K562 (cell line): ENCODE data around the gene LPAR5. TPM values are rescaled to one million over a fixed set of nuclear protein-coding genes. Genes with fewer than 3 reads are reported as not detected.
A peak's percentile ranks its signal among the peaks of the same experiment; 100 is the strongest.

ENCODE experiments used
- ATAC-seq: fragments of 200-7000 bp; cut with Tn5 transposase; 3 replicates; pipeline ENCODE4 v1.9.1; 2020; ENCODE audit warnings: moderate library complexity
- BruUV-seq: library from RNA; stranded (reverse); fragments of 400-500 nt; replicated peaks from 2 replicates; lab custom pipeline; 2021; lab: Mats Ljungman, UMichigan
- CTCF ChIA-PET: fragments of 300-600 bp; formaldehyde crosslinking; extraction: SDS; loops from one replicate; lab custom pipeline; 2021; ENCODE audit warnings: low intra/inter-chr PET ratio; lab: Yijun Ruan, JAX
- POLR2A ChIA-PET: fragments of 300-600, 350-650 bp; sonication (Branson Sonifier 250); formaldehyde crosslinking; extraction: SDS; loops from one replicate; lab custom pipeline; 2021; ENCODE audit warnings: antibody characterized with exemption, inconsistent platforms; lab: Yijun Ruan, JAX
- DNase-seq, 4 experiments: peaks; one replicate each; pipeline versions ENCODE4 v3.0.0 to v3.0.0-alpha.2; 2011 to 2018; ENCODE audit warnings: low spot score in 3 of 4, mixed read lengths in 3 of 4; ENCODE audit errors: extremely low read depth in 1 of 4
- FAIRE-seq: peaks from 2 replicates; lab custom pipeline; 2011; peaks lifted over from hg19 to GRCh38; lab: Jason Lieb, UNC
- H2AFZ ChIP-seq: 2 replicates; pipeline ENCODE4 v1.6.0; 2011; ENCODE audit warnings: low read depth, low read length, control low read depth, inconsistent platforms
- H3K27ac ChIP-seq: fragments of 200-600 bp; 3 replicates; pipeline ENCODE4 v1.8.0; 2011; ENCODE audit warnings: low read depth, mild to moderate bottlenecking, control low read depth, inconsistent platforms, low read length, moderate library complexity, mixed read lengths; ENCODE audit errors: extremely low read depth
- H3K27me3 ChIP-seq, 2 experiments: fragments of 300-600 bp in 1 of 2; 2 replicates in 1 of 2; 3 replicates in 1 of 2; pipeline versions ENCODE4 v1.6.0 to v1.8.0; 2011; ENCODE audit warnings: inconsistent platforms in 2 of 2, low read length in 2 of 2, mild to moderate bottlenecking in 1 of 2, mixed read lengths in 1 of 2, moderate library complexity in 1 of 2; ENCODE audit not compliant: control insufficient read depth in 2 of 2, insufficient read depth in 2 of 2
- H3K36me3 ChIP-seq: fragments of 300-600 bp; 3 replicates; pipeline ENCODE4 v1.8.0; 2011; ENCODE audit warnings: mild to moderate bottlenecking, low read length, inconsistent platforms; ENCODE audit not compliant: control insufficient read depth, insufficient read depth
- H3K4me1 ChIP-seq, 2 experiments: fragments of 200-600 bp in 1 of 2; replicated peaks in 1 of 2; 2 replicates in 1 of 2; 3 replicates in 1 of 2; pipeline versions ENCODE4 v1.5.1 to v1.8.0; 2011; ENCODE audit warnings: inconsistent platforms in 2 of 2, low read length in 2 of 2, mild to moderate bottlenecking in 1 of 2, mixed read lengths in 1 of 2, moderate library complexity in 1 of 2; ENCODE audit not compliant: control insufficient read depth in 2 of 2, insufficient read depth in 2 of 2
- H3K4me2 ChIP-seq: 2 replicates; pipeline ENCODE4 v1.6.1; 2011; ENCODE audit warnings: low read length, control low read depth, inconsistent platforms, mixed read lengths; ENCODE audit not compliant: insufficient read depth
- H3K4me3 ChIP-seq: fragments of 200-600 bp; sonication (generic), shearing (Covaris generic); 2 replicates; pipeline ENCODE4 v1.5.1; 2016; ENCODE audit warnings: control low read depth, inconsistent platforms
- H3K79me2 ChIP-seq: fragments of 200-600 bp; 3 replicates; pipeline ENCODE4 v1.8.0; 2011; ENCODE audit warnings: low read length, inconsistent platforms; ENCODE audit not compliant: control insufficient read depth, insufficient read depth
- H3K9ac ChIP-seq, 2 experiments: 2 replicates each; pipeline versions ENCODE4 v1.6.0 to v1.6.1; 2011; ENCODE audit warnings: low read depth in 2 of 2, low read length in 2 of 2, control low read depth in 1 of 2, inconsistent platforms in 1 of 2, mild to moderate bottlenecking in 1 of 2, mixed read lengths in 1 of 2; ENCODE audit not compliant: insufficient read depth in 1 of 2
- H3K9me1 ChIP-seq: one replicate; pipeline ENCODE4 v1.6.0; 2011; ENCODE audit warnings: inconsistent platforms, mild to moderate bottlenecking, low read length, moderate library complexity; ENCODE audit not compliant: control insufficient read depth, insufficient read depth
- H3K9me3 ChIP-seq: replicated peaks from 2 replicates; pipeline ENCODE4 v1.5.1; 2011; ENCODE audit warnings: low read depth, low read length, inconsistent platforms; ENCODE audit not compliant: control insufficient read depth, insufficient read depth
- H4K20me1 ChIP-seq: replicated peaks from 2 replicates; pipeline ENCODE4 v1.6.1; 2011; ENCODE audit warnings: low read length, inconsistent platforms, mixed read lengths; ENCODE audit not compliant: control insufficient read depth, insufficient read depth
- CREM ChIP-seq: IDR thresholded peaks from 2 replicates; pipeline ENCODE4 v1.6.1; 2014; ENCODE audit warnings: antibody characterized with exemption, low read depth
- EGR1 ChIP-seq: fragments of 450-650 bp; conservative IDR thresholded peaks from 2 replicates; pipeline ENCODE4 v1.6.1; 2017; ENCODE audit warnings: mild to moderate bottlenecking
- FIP1L1 ChIP-seq: fragments of 200-400 bp; formaldehyde crosslinking; IDR thresholded peaks from 2 replicates; pipeline ENCODE4 v1.6.1; 2018; ENCODE audit warnings: mild to moderate bottlenecking, low read depth, low read length; ENCODE audit not compliant: poor library complexity, severe bottlenecking
- MTA2 ChIP-seq: fragments of 450-650 bp; IDR thresholded peaks from 2 replicates; pipeline ENCODE4 v1.6.1; 2016; ENCODE audit warnings: low read depth
- RAD21 ChIP-seq, 2 experiments: fragments of 250-450 bp in 1 of 2; fragments of 450-650 bp in 1 of 2; sonication (Bioruptor Pico) in 1 of 2; formaldehyde crosslinking in 1 of 2; IDR thresholded peaks in 1 of 2; conservative IDR thresholded peaks in 1 of 2; 2 replicates each; pipeline versions ENCODE4 v1.4.0 to v1.8.0; 2020 to 2022; ENCODE audit warnings: mild to moderate bottlenecking in 2 of 2, moderate library complexity in 1 of 2
- RNF219 ChIP-seq: fragments of 250-450 bp; sonication (Bioruptor Pico); IDR thresholded peaks from 2 replicates; pipeline ENCODE4 v1.5.0; 2022; ENCODE audit warnings: mild to moderate bottlenecking
- TEAD1 ChIP-seq, 2 experiments: fragments of 450-650 bp in 1 of 2; sonication (generic) in 1 of 2; formaldehyde crosslinking; IDR thresholded peaks; 2 replicates each; pipeline versions ENCODE4 v1.4.0 to v1.8.0; 2020 to 2022; ENCODE audit warnings: mild to moderate bottlenecking in 2 of 2, missing genetic modification reagents in 1 of 2
- U2AF2 ChIP-seq: fragments of 200-400 bp; formaldehyde crosslinking; optimal IDR thresholded peaks from 2 replicates; pipeline ENCODE3; 2017; ENCODE audit warnings: low read depth, mild to moderate bottlenecking, low read length
- ZBTB33 ChIP-seq: sonication (generic); formaldehyde crosslinking; IDR thresholded peaks from 2 replicates; pipeline ENCODE4 v1.8.1; 2023; ENCODE audit warnings: mild to moderate bottlenecking, missing genetic modification reagents
- ZBTB7A ChIP-seq: IDR thresholded peaks from 2 replicates; pipeline ENCODE4 v1.6.1; 2011; ENCODE audit warnings: low read depth, mild to moderate bottlenecking, low read length, moderate library complexity, borderline replicate concordance; ENCODE audit not compliant: control insufficient read depth
- WGBS: fragments of 100-300 bp; shearing (Covaris generic); methylation state at CpG from one replicate; pipeline ENCODE4 v1.1.6; 2016; ENCODE audit warnings: low coverage, mixed read lengths; ENCODE audit not compliant: insufficient coverage; ENCODE audit errors: missing lambda C conversion rate; 5-methylcytosine and 5-hydroxymethylcytosine counted together
- in situ Hi-C: fragments of 300-500 bp; cut with MboI; formaldehyde crosslinking; loops from 4 replicates; pipeline ENCODE4 v1.15.0; 2018; ENCODE audit warnings: inconsistent platforms, mixed read lengths
- intact Hi-C: fragments of 100-400 bp; cut with micrococcal nuclease; formaldehyde crosslinking; loops from 2 replicates; pipeline ENCODE4 v1.14.2; 2022
- polyA plus RNA-seq, 8 experiments: library from polyadenylated mRNA; depleted of rRNA in 4 of 8; stranded (reverse) in 5 of 8; unstranded in 3 of 8; fragments of >200 nt; fragmentation: Nextera tagmentation in 2 of 8; fragmentation: Illumina TruSeq in 1 of 8; extraction: Ambion mirVana in 2 of 8; extraction: Trizol in 1 of 8; gene quantifications; 2 replicates each; pipeline versions ENCODE4 v1.2.1 to v1.2.3, GENCODE V29; 2011 to 2014; ENCODE audit warnings: inconsistent platforms in 1 of 8, missing spikeins in 1 of 8
- total RNA-seq, 7 experiments: library from RNA; depleted of rRNA in 6 of 7; stranded (reverse); fragments of >200 nt in 6 of 7; fragmentation: Illumina TruSeq in 2 of 7; extraction: Trizol in 2 of 7; gene quantifications; 2 replicates each; pipeline versions ENCODE4 v1.2.1 to v1.2.3, GENCODE V29; 2011 to 2021; ENCODE audit warnings: low replicate concordance in 1 of 7
- TF ChIP-seq, protein P1 (sequence below): fragments of 450-650 bp; formaldehyde crosslinking; IDR thresholded peaks from 2 replicates; pipeline ENCODE4 v1.4.0; 2020; ENCODE audit warnings: mild to moderate bottlenecking, moderate library complexity
- TF ChIP-seq, protein P2 (sequence below), 3 experiments: IDR thresholded peaks in 2 of 3; conservative IDR thresholded peaks in 1 of 3; 2 replicates each; pipeline ENCODE4 v1.5.1; 2011 to 2012; ENCODE audit warnings: low read length in 3 of 3, mild to moderate bottlenecking in 3 of 3, control low read depth in 2 of 3, improper control_type of control experiment in 1 of 3, inconsistent platforms in 1 of 3, low read depth in 1 of 3, mixed read lengths in 1 of 3, moderate library complexity in 1 of 3; ENCODE audit not compliant: insufficient read depth in 2 of 3

LPAR5 gene
- total and polyA plus RNA-seq, 9 of the 15 experiments (the other 6 are each of a cell fraction or from before 2014, with no cell fraction given): 1.3 to 11.7 (median 3.6) TPM

GRCh38 chr12:6570264-6570887 lies 65.4 kb downstream of the LPAR5 start:
- Histone ChIP-seq H3K79me2 (peaks cover 31% of the 10 kb centered on the region), H3K36me3 (peaks cover 76% of the 10 kb centered on the region), H3K27ac (no peak overlapping the region), H3K9me1 (no peaks in the 10 kb centered on the region), H3K4me1 (peaks cover 0 to 17% of the 10 kb centered on the region in 2 experiments; a peak in 3 of 5 replicates), H3K4me2 (no peak overlapping the region), H3K4me3 (no peak overlapping the region), H4K20me1 (no peaks in the 10 kb centered on the region), H3K9me3 (no peaks in the 10 kb centered on the region), H3K27me3 (no peaks in the 10 kb centered on the region), H2AFZ (no peak overlapping the region), H3K9ac (no peak overlapping the region)
- ChIA-PET POLR2A (interaction anchor here (0.6 to 1.5 kb wide), 6 partner anchors 13 to 35 kb away, joined by 3 to 4 read pairs (median 3); partner anchors contain the start of gene GAPDH), CTCF (no interaction called here)
- DNase-seq (peak; percentile 43 to 58 (median 48)), ATAC-seq (peak; percentile 40), FAIRE-seq (no peak)
- intact Hi-C loops (no loop called here), in situ Hi-C loops (no loop called here)
- BruUV-seq: no TSS peak
- 72% methylated on average over 5 of the region's 7 CpGs for WGBS
- TF ChIP-seq, protein P1, sequence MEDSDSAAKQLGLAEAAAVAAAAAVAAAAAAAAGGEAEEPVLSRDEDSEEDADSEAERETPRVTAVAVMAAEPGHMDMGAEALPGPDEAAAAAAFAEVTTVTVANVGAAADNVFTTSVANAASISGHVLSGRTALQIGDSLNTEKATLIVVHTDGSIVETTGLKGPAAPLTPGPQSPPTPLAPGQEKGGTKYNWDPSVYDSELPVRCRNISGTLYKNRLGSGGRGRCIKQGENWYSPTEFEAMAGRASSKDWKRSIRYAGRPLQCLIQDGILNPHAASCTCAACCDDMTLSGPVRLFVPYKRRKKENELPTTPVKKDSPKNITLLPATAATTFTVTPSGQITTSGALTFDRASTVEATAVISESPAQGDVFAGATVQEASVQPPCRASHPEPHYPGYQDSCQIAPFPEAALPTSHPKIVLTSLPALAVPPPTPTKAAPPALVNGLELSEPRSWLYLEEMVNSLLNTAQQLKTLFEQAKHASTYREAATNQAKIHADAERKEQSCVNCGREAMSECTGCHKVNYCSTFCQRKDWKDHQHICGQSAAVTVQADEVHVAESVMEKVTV (CRISPR knock-in tag): no peak
- no peak for TF ChIP-seq FIP1L1
- TF ChIP-seq, protein P2, sequence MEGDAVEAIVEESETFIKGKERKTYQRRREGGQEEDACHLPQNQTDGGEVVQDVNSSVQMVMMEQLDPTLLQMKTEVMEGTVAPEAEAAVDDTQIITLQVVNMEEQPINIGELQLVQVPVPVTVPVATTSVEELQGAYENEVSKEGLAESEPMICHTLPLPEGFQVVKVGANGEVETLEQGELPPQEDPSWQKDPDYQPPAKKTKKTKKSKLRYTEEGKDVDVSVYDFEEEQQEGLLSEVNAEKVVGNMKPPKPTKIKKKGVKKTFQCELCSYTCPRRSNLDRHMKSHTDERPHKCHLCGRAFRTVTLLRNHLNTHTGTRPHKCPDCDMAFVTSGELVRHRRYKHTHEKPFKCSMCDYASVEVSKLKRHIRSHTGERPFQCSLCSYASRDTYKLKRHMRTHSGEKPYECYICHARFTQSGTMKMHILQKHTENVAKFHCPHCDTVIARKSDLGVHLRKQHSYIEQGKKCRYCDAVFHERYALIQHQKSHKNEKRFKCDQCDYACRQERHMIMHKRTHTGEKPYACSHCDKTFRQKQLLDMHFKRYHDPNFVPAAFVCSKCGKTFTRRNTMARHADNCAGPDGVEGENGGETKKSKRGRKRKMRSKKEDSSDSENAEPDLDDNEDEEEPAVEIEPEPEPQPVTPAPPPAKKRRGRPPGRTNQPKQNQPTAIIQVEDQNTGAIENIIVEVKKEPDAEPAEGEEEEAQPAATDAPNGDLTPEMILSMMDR (IDR thresholded peaks at IDR 0.05 in 2 of 3, conservative IDR thresholded peaks at IDR 0.05 in 1 of 3; ENCODE audit: insufficient read depth in 2 of 3, low read depth in 1 of 3, low read length in 3 of 3): peak; percentile 39 to 58 (median 55)
- TF ChIP-seq MTA2: no peak
- peak; percentile 36; the same call in 1 of the 2 replicates for TF ChIP-seq ZBTB7A
- peak; percentile 99 for TF ChIP-seq ZBTB33
- 0 out of 2 replicates have a peak, but pooled peaks have one; percentile 7 for TF ChIP-seq CREM
- no peak for TF ChIP-seq EGR1
- TF ChIP-seq RAD21 (CRISPR knock-in tag; conservative IDR thresholded peaks at IDR 0.05 in 1 of 2, IDR thresholded peaks at IDR 0.05 in 1 of 2): 0 out of 4 replicates have a peak, but pooled peaks of 1 of the 2 experiments have one; percentile 31
- no peak for TF ChIP-seq TEAD1 (CRISPR knock-in tag; IDR thresholded peaks at IDR 0.05)
- TF ChIP-seq RNF219: no peak
- TF ChIP-seq U2AF2: no peak
